IPS-NIHi11 (cell line): Measurements from ENCODE around the gene KLF16.
"Not testable (repeated sequence)": the region's sequence is repeated elsewhere in the genome, so short reads cannot be mapped to it uniquely, and the experiment has no call there.

Experiments
- DNase-seq: peaks from one replicate; pipeline ENCODE4 v3.0.0; 2012; ENCODE audit warnings: mixed read lengths, low spot score

The KLF16 gene

DNA sequence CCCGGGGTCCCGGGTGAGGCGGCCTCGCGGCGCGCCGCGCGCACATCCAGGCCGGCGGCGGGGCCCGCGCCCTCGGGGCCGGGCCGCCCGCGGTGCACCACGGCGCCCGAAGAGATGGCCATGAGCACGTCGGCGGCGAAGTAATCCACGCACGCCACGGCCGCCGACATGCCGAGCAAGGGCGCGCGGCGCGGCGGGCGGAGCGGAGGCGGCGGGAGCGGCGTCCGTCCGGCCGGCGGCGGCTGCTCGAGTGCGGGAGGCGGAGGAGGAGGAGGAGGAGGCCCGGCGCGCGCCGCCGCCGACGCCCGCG, at the start of gene KLF16:
KLF16 (minus strand) TSS at position 252 of the 310 bp plus-strand sequence; CDS start at position 170, 82 bp downstream.
- no peak for DNase-seq

DNA sequence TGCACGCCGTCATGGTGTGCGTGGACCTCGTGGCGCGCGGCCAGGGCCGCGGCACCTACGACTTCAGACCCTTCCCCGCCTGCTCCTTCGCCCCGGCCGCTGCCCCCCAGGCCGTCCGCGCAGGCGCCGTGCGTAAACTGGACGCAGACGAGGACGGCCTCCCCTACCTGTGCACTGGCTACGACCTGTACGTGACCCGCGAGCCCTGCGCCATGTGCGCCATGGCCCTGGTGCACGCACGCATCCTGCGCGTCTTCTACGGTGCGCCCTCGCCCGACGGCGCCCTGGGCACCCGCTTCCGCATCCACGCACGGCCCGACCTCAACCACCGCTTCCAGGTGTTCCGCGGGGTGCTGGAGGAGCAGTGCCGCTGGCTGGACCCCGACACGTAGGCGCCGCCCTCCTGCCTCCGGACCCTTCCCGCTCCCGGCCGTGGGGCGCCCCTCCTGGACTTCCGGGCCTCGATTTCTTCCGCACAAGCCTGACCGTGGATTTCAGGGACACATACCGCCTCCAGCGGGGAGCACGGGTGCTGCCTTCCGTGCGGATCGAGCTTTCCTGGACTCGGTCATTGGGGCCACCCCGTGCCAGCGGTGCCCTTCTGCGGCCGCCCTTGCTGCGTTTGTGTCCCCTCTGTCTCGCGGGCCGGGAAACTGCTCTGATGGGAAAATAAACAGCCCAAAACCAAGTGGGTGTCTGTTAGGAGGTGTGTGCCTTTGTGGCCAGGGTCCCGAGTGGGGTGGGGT, 49.6 kb upstream of the KLF16 start:
- DNase-seq, result no peak

GRCh38 chr19:1911995-1912394, 48.6 kb upstream of the KLF16 start:
- no peak for DNase-seq

GRCh38 chr19:1911098-1911497, 47.7 kb upstream of the KLF16 start:
- DNase-seq, result no peak

- no peak for DNase-seq
Observed at GRCh38 chr19:1910177-1910576, 46.8 kb upstream of the KLF16 start.

DNA sequence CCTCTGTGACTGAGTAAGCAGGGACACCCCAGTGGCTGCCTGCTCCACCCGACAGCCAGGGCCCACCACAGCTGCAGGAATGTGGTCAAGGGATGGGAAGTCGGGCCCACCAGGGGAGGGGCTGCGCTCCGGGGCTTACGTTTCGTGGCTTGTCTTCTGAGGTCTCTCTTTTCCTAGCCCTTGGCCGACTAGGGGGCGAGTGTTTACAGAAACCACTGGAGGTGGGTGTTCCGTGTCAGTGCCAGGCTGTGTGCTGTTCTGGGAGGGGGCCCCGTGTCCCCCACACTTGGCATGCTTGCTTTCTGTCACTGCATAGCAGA, 46.3 kb upstream of the KLF16 start:
- DNase-seq, result no peak

GRCh38 chr19:1908364-1908678, 44.9 kb upstream of the KLF16 start:
- DNase-seq, result no peak

GRCh38 chr19:1907563-1908363, 44.4 kb upstream of the KLF16 start:
- DNase-seq, result no peak

GRCh38 chr19:1906985-1907562, 43.7 kb upstream of the KLF16 start:
- DNase-seq, result no peak

- DNase-seq, result no peak
Observed at GRCh38 chr19:1905863-1906375, 42.5 kb upstream of the KLF16 start.

- peak; percentile 96 for DNase-seq
Observed at GRCh38 chr19:1905110-1905862, 41.9 kb upstream of the KLF16 start, which contains the start of the genes ADAT3 and SCAMP4. Gene ADAT3 (plus strand): TSS chr19:1905399. CDS start chr19:1912048, 6,649 bp downstream. Gene SCAMP4 (plus strand): TSS chr19:1905399. CDS start chr19:1915020, 9,621 bp downstream.

- no peak for DNase-seq
Observed at GRCh38 chr19:1904860-1905109, 41.4 kb upstream of the KLF16 start.

GRCh38 chr19:1902923-1903322, 39.5 kb upstream of the KLF16 start:
- no peak for DNase-seq

DNA sequence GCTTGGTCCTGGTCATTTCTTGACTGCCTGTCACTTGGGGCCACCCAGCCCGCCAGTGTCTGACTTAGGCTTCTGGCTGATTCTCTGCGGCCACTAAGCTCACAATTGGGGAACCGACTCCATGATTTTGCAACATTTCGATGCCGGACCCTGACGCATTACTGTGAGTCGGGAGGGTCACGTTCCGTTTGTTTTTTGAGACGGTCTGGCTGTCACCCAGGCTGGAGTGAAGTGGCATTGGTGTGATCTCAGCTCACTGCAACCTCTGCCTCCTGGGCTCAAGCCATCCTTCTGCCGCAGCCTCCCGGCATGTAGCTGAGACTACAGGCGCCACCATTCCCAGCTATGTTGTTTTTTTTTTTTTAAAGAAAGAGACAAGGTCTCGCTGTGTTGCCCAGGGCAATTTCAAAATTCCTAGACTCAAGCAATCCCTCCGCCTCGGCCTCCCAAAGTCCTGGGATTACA, 38.6 kb upstream of the KLF16 start:
- DNase-seq, result no peak

DNA sequence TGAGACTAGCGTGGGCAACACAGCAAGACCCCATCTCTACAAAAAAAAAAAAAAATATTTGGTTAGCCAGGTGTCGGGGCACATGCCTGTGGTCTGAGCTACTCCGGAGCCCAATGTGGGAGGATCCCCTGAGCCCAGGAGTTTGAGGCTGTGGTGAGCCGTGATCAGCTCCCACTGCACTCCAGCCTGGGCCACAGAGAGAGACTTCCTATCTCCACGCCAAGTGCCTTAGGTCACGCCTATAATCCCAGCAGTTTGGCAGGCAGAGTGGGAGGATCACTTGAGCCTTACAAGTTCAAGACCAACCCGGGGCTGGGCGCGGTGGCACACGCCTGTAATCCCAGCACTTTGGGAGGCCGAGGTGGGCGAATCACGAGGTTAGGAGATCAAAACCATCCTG, 33.1 kb upstream of the KLF16 start:
- DNase-seq, result no peak

DNA sequence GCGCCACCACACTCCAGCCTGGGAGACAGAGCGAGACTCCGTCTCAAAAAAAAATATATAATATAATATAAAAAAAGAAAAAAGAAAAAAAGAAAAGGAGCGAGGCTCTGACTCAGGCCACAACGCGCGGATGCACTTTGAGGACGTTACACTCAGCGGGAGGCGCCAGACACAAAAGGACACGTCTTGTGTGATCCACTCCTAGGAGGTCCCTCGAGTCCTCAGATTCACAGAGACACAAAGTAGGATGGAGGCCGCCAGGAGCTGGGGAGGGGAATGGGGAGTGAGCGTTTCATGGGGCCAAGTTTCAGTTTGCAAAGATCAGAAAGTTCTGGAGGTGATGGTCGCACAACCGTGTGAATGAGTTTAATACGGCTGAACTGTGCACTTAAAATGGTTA, 30.4 kb upstream of the KLF16 start:
- no peak for DNase-seq

GRCh38 chr19:1889907-1890306, 26.5 kb upstream of the KLF16 start:
- no peak for DNase-seq

DNA sequence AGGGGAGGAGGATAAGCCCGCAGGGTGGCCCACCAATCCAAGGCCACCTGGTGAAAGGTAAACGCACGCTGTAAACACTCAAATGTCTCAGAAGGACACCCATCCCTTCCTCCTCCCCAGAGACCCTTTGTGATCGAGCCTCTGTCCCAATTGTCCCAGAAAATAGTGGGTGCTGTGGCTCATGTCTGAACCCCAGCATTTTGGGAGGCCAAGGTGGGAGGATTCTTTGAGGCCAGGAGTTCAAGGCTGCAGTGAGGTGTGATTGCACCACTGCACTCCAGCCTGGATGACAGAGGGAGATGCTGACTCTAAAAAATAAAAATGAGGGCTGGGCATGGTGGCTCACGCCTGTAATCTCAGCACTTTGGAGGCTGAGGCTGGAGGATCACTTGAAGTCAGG, 25.0 kb upstream of the KLF16 start:
- DNase-seq, result no peak

- DNase-seq, result not testable (repeated sequence)
Observed at GRCh38 chr19:1886360-1886759, 23.0 kb upstream of the KLF16 start.

GRCh38 chr19:1885398-1886119, 22.2 kb upstream of the KLF16 start, which contains the start of gene ABHD17A:
Gene ABHD17A (minus strand): TSS chr19:1885496. CDS start chr19:1881566, 3,930 bp downstream.
- DNase-seq, result peak; percentile 97

GRCh38 chr19:1884719-1885334, 21.4 kb upstream of the KLF16 start:
- no peak for DNase-seq
